HL-60 (cell line): ENCODE results near the gene OR52D1.

Experiments
- DNase-seq, 2 experiments: peaks; one replicate each; pipeline ENCODE4 v3.0.0-alpha.2; 2010 to 2020; ENCODE audit warnings: low read depth in 1 of 2, low spot score in 1 of 2
- H3K27ac ChIP-seq: fragments of 250-450 bp; sonication (Bioruptor Pico); replicated peaks from 2 replicates; pipeline ENCODE4 v1.5.1; 2020; ENCODE audit warnings: mild to moderate bottlenecking, moderate library complexity
- H3K27me3 ChIP-seq: fragments of 250-450 bp; sonication (Bioruptor Pico); 2 replicates; pipeline ENCODE4 v1.5.1; 2021; ENCODE audit warnings: mild to moderate bottlenecking, moderate library complexity; ENCODE audit not compliant: insufficient read depth, poor library complexity, severe bottlenecking
- H3K4me3 ChIP-seq: replicated peaks from 2 replicates; pipeline ENCODE4 v1.5.1; 2011; ENCODE audit warnings: mild to moderate bottlenecking, control low read depth, low read length; ENCODE audit not compliant: insufficient read depth
- CTCF ChIP-seq: IDR thresholded peaks from one replicate; pipeline ENCODE4 v1.5.1; 2011; ENCODE audit warnings: low read length, control low read depth, inconsistent platforms; ENCODE audit not compliant: insufficient read depth
- GABPA ChIP-seq: IDR thresholded peaks from 2 replicates; pipeline ENCODE4 v1.6.1; 2012; ENCODE audit warnings: low read depth
- POLR2AphosphoS5 ChIP-seq: IDR thresholded peaks from 2 replicates; pipeline ENCODE4 v1.6.1; 2012; ENCODE audit warnings: low read depth
- REST ChIP-seq: IDR thresholded peaks from 2 replicates; pipeline ENCODE4 v1.6.1; 2012; ENCODE audit warnings: low read depth; ENCODE audit not compliant: insufficient replicate concordance
- SPI1 ChIP-seq: IDR thresholded peaks from 2 replicates; pipeline ENCODE4 v1.6.1; 2012; ENCODE audit warnings: low read depth, mild to moderate bottlenecking, borderline replicate concordance

OR52D1 gene

GRCh38 chr11:5473921-5474320 lies 14.6 kb upstream of the OR52D1 start:
- TF ChIP-seq CTCF, result no peak
- no peak for TF ChIP-seq SPI1
- no peak for TF ChIP-seq GABPA
- TF ChIP-seq POLR2AphosphoS5, result no peak
- TF ChIP-seq REST, result no peak
- DNase-seq, result no peak
- no peaks in the 10 kb centered on the region for H3K27me3 ChIP-seq

GRCh38 chr11:5476186-5476819 lies 12.2 kb upstream of the OR52D1 start:
- no peak overlapping the region for H3K4me3 ChIP-seq
- no peak overlapping the region for H3K27ac ChIP-seq
- DNase-seq, result peak; percentile 14 to 35
- TF ChIP-seq CTCF (peak; percentile 65), REST (no peak)
- no peaks in the 10 kb centered on the region for H3K27me3 ChIP-seq

More at GRCh38 chr11:5473921-5474320, 14.6 kb upstream of the OR52D1 start:
- H3K27ac ChIP-seq, result no peak overlapping the region
- no peak overlapping the region for H3K4me3 ChIP-seq

GRCh38 chr11:5486003-5486402 lies 2.5 kb upstream of the OR52D1 start:
- no peaks in the 10 kb centered on the region for H3K27me3 ChIP-seq
- TF ChIP-seq REST (no peak), CTCF (no peak), SPI1 (no peak), GABPA (no peak), POLR2AphosphoS5 (no peak)
- H3K27ac ChIP-seq, result no peak overlapping the region
- no peak for DNase-seq
- no peak overlapping the region for H3K4me3 ChIP-seq
